IMR-90 (cell line): ENCODE measurements around the gene WNK4. TPM values are rescaled to one million over a fixed set of nuclear protein-coding genes. Genes with fewer than 3 reads are reported as not detected.
A peak's percentile ranks its signal among the peaks of the same experiment; 100 is the strongest.

ENCODE experiments used
- ATAC-seq: fragments of 200-7000 bp; cut with Tn5 transposase; 2 replicates; pipeline ENCODE4 v1.9.1; 2020; ENCODE audit warnings: low read depth, mild to moderate bottlenecking, moderate library complexity
- BruUV-seq: library from RNA; stranded (reverse); fragments of 400-500 nt; replicated peaks from 2 replicates; lab custom pipeline; 2021; lab: Mats Ljungman, UMichigan
- CTCF ChIA-PET: fragments of 300-600 bp; formaldehyde crosslinking; extraction: SDS; loops from one replicate; lab custom pipeline; 2021; ENCODE audit warnings: antibody characterized with exemption; lab: Yijun Ruan, JAX
- POLR2A ChIA-PET: fragments of 300-600 bp; sonication (Branson Sonifier 250); formaldehyde crosslinking; loops from one replicate; lab custom pipeline; 2022; ENCODE audit warnings: antibody characterized with exemption; ENCODE audit not compliant: unreplicated experiment; lab: Charles Lee
- DNase-seq: peaks from one replicate; pipeline ENCODE4 v3.0.0; 2013
- H2AFZ ChIP-seq: replicated peaks from 2 replicates; pipeline ENCODE3; 2013; ENCODE audit warnings: low read length, mild to moderate bottlenecking; ENCODE audit not compliant: poor library complexity
- H2AK5ac ChIP-seq: 2 replicates; pipeline ENCODE4 v1.6.1; 2013; ENCODE audit warnings: low read depth, low read length, inconsistent platforms
- H2AK9ac ChIP-seq: replicated peaks from 2 replicates; pipeline ENCODE3; 2013; ENCODE audit warnings: mild to moderate bottlenecking, low read depth, low read length, moderate library complexity; ENCODE audit not compliant: poor library complexity
- H2BK120ac ChIP-seq: 2 replicates; pipeline ENCODE4 v1.6.1; 2013; ENCODE audit warnings: low read depth, low read length, inconsistent platforms
- H2BK15ac ChIP-seq: 3 replicates; pipeline ENCODE4 v1.6.1; 2013; ENCODE audit warnings: low read depth, low read length, inconsistent platforms
- H2BK20ac ChIP-seq: 2 replicates; pipeline ENCODE4 v1.6.1; 2013; ENCODE audit warnings: low read depth, mild to moderate bottlenecking, inconsistent platforms, low read length, moderate library complexity
- H2BK5ac ChIP-seq: 2 replicates; pipeline ENCODE4 v1.6.1; 2013; ENCODE audit warnings: mild to moderate bottlenecking, low read depth, low read length, inconsistent platforms; ENCODE audit not compliant: poor library complexity, severe bottlenecking
- H3K14ac ChIP-seq: replicated peaks from 2 replicates; pipeline ENCODE4 v1.6.1; 2013; ENCODE audit warnings: low read depth, low read length, inconsistent platforms
- H3K18ac ChIP-seq: 2 replicates; pipeline ENCODE4 v1.6.1; 2013; ENCODE audit warnings: low read depth, low read length, control low read depth
- H3K23ac ChIP-seq: 2 replicates; pipeline ENCODE4 v1.6.1; 2013; ENCODE audit warnings: low read depth, low read length, inconsistent platforms
- H3K27ac ChIP-seq: 2 replicates; pipeline ENCODE4 v1.5.1; 2013; ENCODE audit warnings: mild to moderate bottlenecking, control low read depth, low read length; ENCODE audit not compliant: insufficient read depth
- H3K27me3 ChIP-seq: 2 replicates; pipeline ENCODE4 v1.6.1; 2013; ENCODE audit warnings: low read length; ENCODE audit not compliant: control insufficient read depth, insufficient read depth
- H3K36me3 ChIP-seq: 2 replicates; pipeline ENCODE4 v1.6.1; 2013; ENCODE audit warnings: low read length, mixed read lengths; ENCODE audit not compliant: control insufficient read depth, insufficient read depth
- H3K4ac ChIP-seq: 2 replicates; pipeline ENCODE4 v1.6.1; 2013; ENCODE audit warnings: low read depth, low read length, inconsistent platforms
- H3K4me1 ChIP-seq: 2 replicates; pipeline ENCODE4 v1.6.1; 2013; ENCODE audit warnings: low read length, mixed read lengths; ENCODE audit not compliant: control insufficient read depth, insufficient read depth
- H3K4me2 ChIP-seq: 2 replicates; pipeline ENCODE4 v1.6.1; 2013; ENCODE audit warnings: low read depth, mild to moderate bottlenecking, control low read depth, low read length, moderate library complexity
- H3K4me3 ChIP-seq: 2 replicates; pipeline ENCODE4 v1.5.1; 2013; ENCODE audit warnings: low read depth, mild to moderate bottlenecking, control low read depth, low read length, moderate library complexity; ENCODE audit not compliant: insufficient read depth
- H3K56ac ChIP-seq: 2 replicates; pipeline ENCODE4 v1.6.1; 2013; ENCODE audit warnings: low read length, inconsistent platforms; ENCODE audit not compliant: insufficient read depth; ENCODE audit errors: extremely low read depth
- H3K79me1 ChIP-seq, 2 experiments: 2 replicates each; pipeline ENCODE4 v1.6.1; 2013; ENCODE audit warnings: low read length in 2 of 2, inconsistent platforms in 1 of 2, low read depth in 1 of 2
- H3K9ac ChIP-seq: 2 replicates; pipeline ENCODE4 v1.6.1; 2013; ENCODE audit warnings: low read depth, low read length, control low read depth
- H3K9me1 ChIP-seq: 2 replicates; pipeline ENCODE4 v1.6.1; 2013; ENCODE audit warnings: low read length, inconsistent platforms; ENCODE audit not compliant: insufficient read depth
- H3K9me3 ChIP-seq: 2 replicates; pipeline ENCODE4 v1.6.1; 2013; ENCODE audit warnings: low read length; ENCODE audit not compliant: control insufficient read depth, insufficient read depth
- H4K20me1 ChIP-seq: 2 replicates; pipeline ENCODE4 v1.6.1; 2013; ENCODE audit warnings: low read length, inconsistent platforms; ENCODE audit not compliant: insufficient read depth
- H4K5ac ChIP-seq: 2 replicates; pipeline ENCODE4 v1.6.1; 2013; ENCODE audit warnings: mild to moderate bottlenecking, low read depth, low read length, control low read depth
- H4K8ac ChIP-seq, 2 experiments: 2 replicates each; pipeline ENCODE4 v1.6.1; 2013; ENCODE audit warnings: low read depth in 2 of 2, low read length in 2 of 2, control low read depth in 1 of 2, inconsistent platforms in 1 of 2
- H4K91ac ChIP-seq: 2 replicates; pipeline ENCODE4 v1.6.1; 2013; ENCODE audit warnings: low read depth, low read length, inconsistent platforms; ENCODE audit not compliant: insufficient read depth
- CEBPB ChIP-seq: IDR thresholded peaks from 2 replicates; pipeline ENCODE4 v1.6.1; 2012; ENCODE audit warnings: low read depth, low read length, improper control_type of control experiment
- RAD21 ChIP-seq: IDR thresholded peaks from 2 replicates; pipeline ENCODE4 v1.6.1; 2012; ENCODE audit warnings: low read length, improper control_type of control experiment
- WGBS, 2 experiments: methylation state at CpG; one replicate each; pipeline versions ENCODE4 v1.1.5 to v1.1.7; 2013; ENCODE audit warnings: missing lambda C conversion rate in 2 of 2; ENCODE audit not compliant: insufficient read length in 1 of 2; ENCODE audit errors: extremely low coverage in 2 of 2; 5-methylcytosine and 5-hydroxymethylcytosine counted together
- dilution Hi-C: fragments of 300-500 bp; cut with HindIII; formaldehyde crosslinking; loops from one replicate; pipeline ENCODE4 v1.14.3; 2018; ENCODE audit warnings: low sequenced_read_pairs; ENCODE audit not compliant: unreplicated experiment
- in situ Hi-C: fragments of 300-500 bp; cut with MboI; formaldehyde crosslinking; loops from 3 replicates; pipeline ENCODE4 v1.14.3; 2019; ENCODE audit warnings: low sequenced_read_pairs, inconsistent platforms, mixed read lengths
- intact Hi-C: fragments of 100-400 bp; cut with micrococcal nuclease; formaldehyde crosslinking; loops from 2 replicates; pipeline ENCODE4 v1.10.0; 2022
- polyA plus RNA-seq, 3 experiments: library from polyadenylated mRNA; depleted of rRNA; stranded (reverse); fragments of >200 nt; gene quantifications; 2 replicates each; pipeline ENCODE4 v1.2.3, GENCODE V29; 2012; ENCODE audit warnings: low replicate concordance in 1 of 3
- total RNA-seq: library from RNA; depleted of rRNA; stranded (reverse); fragments of >200 nt; gene quantifications from 2 replicates; pipeline ENCODE4 v1.2.3, GENCODE V29; 2012

Gene WNK4
- total and polyA plus RNA-seq, 2 of the 4 experiments (the other 2 are of a cell fraction): 1.3 to 15.1 TPM

DNA sequence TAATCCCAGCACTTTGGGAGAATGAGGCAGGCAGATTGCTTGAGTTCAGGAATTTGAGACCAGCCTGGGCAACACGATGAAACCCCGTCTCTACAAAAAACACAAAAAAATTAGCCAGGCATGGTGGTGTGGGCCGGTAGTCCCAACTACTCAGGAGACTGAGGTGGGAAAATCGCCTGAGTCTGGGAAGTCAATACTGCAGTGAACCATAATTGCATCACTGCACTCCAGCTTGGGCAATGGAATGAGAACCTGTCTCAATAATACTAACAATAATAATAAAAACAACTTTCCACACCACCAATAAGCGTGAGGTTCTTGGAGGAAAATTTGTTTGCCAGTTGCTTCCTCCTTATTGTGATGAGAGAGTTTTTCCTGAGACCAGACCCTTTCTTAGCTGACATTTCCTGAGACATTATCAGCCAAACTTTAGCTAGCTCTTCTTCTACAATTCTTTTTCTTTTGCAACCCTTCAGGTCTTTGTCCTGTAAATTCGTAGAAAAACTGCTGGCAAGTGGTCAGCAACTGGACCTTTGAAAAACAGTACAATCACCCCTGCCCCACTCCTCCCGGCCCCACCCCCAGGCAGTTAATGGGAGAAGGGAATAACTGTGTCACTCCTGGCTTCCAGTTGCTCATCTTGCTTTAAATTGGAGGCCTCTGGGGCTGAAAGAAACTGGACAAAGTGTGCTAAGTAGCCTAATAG lies 32.1 kb upstream of the WNK4 start:
- Histone ChIP-seq H3K27ac (no peak overlapping the region), H2AFZ (no peak overlapping the region), H3K4me2 (no peak overlapping the region), H2BK15ac (no peak overlapping the region), H3K18ac (no peak overlapping the region), H3K23ac (no peak overlapping the region), H3K56ac (no peak overlapping the region), H3K4me1 (peaks cover 5% of the 10 kb centered on the region; the same call in 1 of the 2 replicates), H2AK5ac (no peak overlapping the region), H3K79me1 (peaks cover 8 to 11% of the 10 kb centered on the region in 2 experiments), H3K36me3 (no peaks in the 10 kb centered on the region), H4K5ac (no peak overlapping the region), H2BK5ac (no peak overlapping the region), H3K27me3 (peaks cover 24% of the 10 kb centered on the region), H2BK20ac (no peak overlapping the region), H2AK9ac (no peak overlapping the region), H3K14ac (no peak overlapping the region), H3K9me1 (peaks cover 8% of the 10 kb centered on the region; the same call in 1 of the 2 replicates), H3K4me3 (no peak overlapping the region), H3K4ac (no peak overlapping the region), H4K8ac (no peak overlapping the region), H3K9ac (no peak overlapping the region), H3K9me3 (no peaks in the 10 kb centered on the region), H4K91ac (no peak overlapping the region), H4K20me1 (no peaks in the 10 kb centered on the region), H2BK120ac (no peak overlapping the region)
- WGBS, 2 experiments: no CpG with 5 or more reads among the region's 7 CpGs
- CTCF ChIA-PET: interaction anchor here (2.9 kb wide), 1 partner anchor 12 kb away, joined by 12 read pairs; the partner anchor contains the start of gene RAMP2
- ATAC-seq: no peak
- dilution Hi-C loops (no loop called here), in situ Hi-C loops (no loop called here), intact Hi-C loops (no loop called here)
- TF ChIP-seq CEBPB (peak; percentile 24; the same call in 1 of the 2 replicates), RAD21 (no peak)
- no peak for DNase-seq
- POLR2A ChIA-PET: no interaction called here
- no TSS peak for BruUV-seq
